Smooth muscle cell (in vitro differentiated cells): ENCODE measurements around the gene HNRNPL. TPM values are rescaled to one million over a fixed set of nuclear protein-coding genes. Genes with fewer than 3 reads are reported as not detected.

ENCODE experiments used
- DNase-seq: peaks from one replicate; lab custom pipeline; 2025; ENCODE audit not compliant: unreplicated experiment; lab: John Stamatoyannopoulos, UW
- H2AFZ ChIP-seq: fragments of 200-600 bp; sonication (generic); 2 replicates; pipeline ENCODE4 v1.6.0; 2016; ENCODE audit warnings: antibody characterized with exemption, low read depth, mild to moderate bottlenecking
- H3F3A ChIP-seq: fragments of 200-600 bp; sonication (generic); 2 replicates; pipeline ENCODE4 v1.6.0; 2017; ENCODE audit warnings: antibody characterized with exemption, low read depth
- H3K27ac ChIP-seq: fragments of 200-600 bp; sonication (generic); 2 replicates; pipeline ENCODE4 v1.5.1; 2016; ENCODE audit warnings: low read depth, mild to moderate bottlenecking
- H3K27me3 ChIP-seq: fragments of 200-600 bp; sonication (generic); 2 replicates; pipeline ENCODE4 v1.6.1; 2016; ENCODE audit warnings: low read depth, mild to moderate bottlenecking
- H3K36me3 ChIP-seq: fragments of 200-600 bp; sonication (generic); 2 replicates; pipeline ENCODE4 v1.5.1; 2016; ENCODE audit warnings: low read depth
- H3K4me1 ChIP-seq: fragments of 200-600 bp; sonication (generic); 2 replicates; pipeline ENCODE4 v1.5.1; 2016; ENCODE audit warnings: low read depth
- H3K4me2 ChIP-seq: fragments of 200-600 bp; sonication (generic); 2 replicates; pipeline ENCODE4 v1.6.0; 2016; ENCODE audit warnings: mild to moderate bottlenecking
- H3K4me3 ChIP-seq: fragments of 200-600 bp; sonication (generic); 2 replicates; pipeline ENCODE4 v1.5.1; 2016; ENCODE audit warnings: mild to moderate bottlenecking
- H3K79me2 ChIP-seq: fragments of 200-600 bp; sonication (generic); 2 replicates; pipeline ENCODE4 v1.6.0; 2016; ENCODE audit warnings: low read depth, mild to moderate bottlenecking
- H3K9ac ChIP-seq: fragments of 200-600 bp; sonication (generic); 2 replicates; pipeline ENCODE4 v1.6.0; 2016; ENCODE audit warnings: low read depth
- H3K9me3 ChIP-seq: fragments of 200-600 bp; sonication (generic); replicated peaks from 2 replicates; pipeline ENCODE4 v1.5.1; 2016; ENCODE audit warnings: low read depth
- H4K20me1 ChIP-seq: fragments of 200-600 bp; sonication (generic); 2 replicates; pipeline ENCODE4 v1.6.0; 2016; ENCODE audit warnings: low read depth
- WGBS: methylation state at CpG from one replicate; pipeline ENCODE4 v1.1.7; 2016; ENCODE audit warnings: low lambda C conversion rate; 5-methylcytosine and 5-hydroxymethylcytosine counted together
- polyA plus RNA-seq: library from polyadenylated mRNA; unstranded; fragments of >200 nt; fragmentation: Nextera tagmentation; extraction: Ambion mirVana; gene quantifications from 2 replicates; pipeline ENCODE4 v1.2.1, GENCODE V29; 2016
- total RNA-seq: library from RNA; depleted of rRNA; stranded (reverse); fragments of >200 nt; gene quantifications from 2 replicates; pipeline ENCODE4 v1.2.3, GENCODE V29; 2014
- TF ChIP-seq, protein P1 (sequence below): fragments of 200-600 bp; sonication (generic); IDR thresholded peaks from 2 replicates; pipeline ENCODE4 v1.5.1; 2017; ENCODE audit warnings: borderline replicate concordance, mild to moderate bottlenecking, antibody characterized with exemption; ENCODE audit not compliant: insufficient read depth, poor library complexity, severe bottlenecking

Gene HNRNPL
- total and polyA plus RNA-seq, 2 experiments from 2014 or later = 158 to 174 TPM

DNA sequence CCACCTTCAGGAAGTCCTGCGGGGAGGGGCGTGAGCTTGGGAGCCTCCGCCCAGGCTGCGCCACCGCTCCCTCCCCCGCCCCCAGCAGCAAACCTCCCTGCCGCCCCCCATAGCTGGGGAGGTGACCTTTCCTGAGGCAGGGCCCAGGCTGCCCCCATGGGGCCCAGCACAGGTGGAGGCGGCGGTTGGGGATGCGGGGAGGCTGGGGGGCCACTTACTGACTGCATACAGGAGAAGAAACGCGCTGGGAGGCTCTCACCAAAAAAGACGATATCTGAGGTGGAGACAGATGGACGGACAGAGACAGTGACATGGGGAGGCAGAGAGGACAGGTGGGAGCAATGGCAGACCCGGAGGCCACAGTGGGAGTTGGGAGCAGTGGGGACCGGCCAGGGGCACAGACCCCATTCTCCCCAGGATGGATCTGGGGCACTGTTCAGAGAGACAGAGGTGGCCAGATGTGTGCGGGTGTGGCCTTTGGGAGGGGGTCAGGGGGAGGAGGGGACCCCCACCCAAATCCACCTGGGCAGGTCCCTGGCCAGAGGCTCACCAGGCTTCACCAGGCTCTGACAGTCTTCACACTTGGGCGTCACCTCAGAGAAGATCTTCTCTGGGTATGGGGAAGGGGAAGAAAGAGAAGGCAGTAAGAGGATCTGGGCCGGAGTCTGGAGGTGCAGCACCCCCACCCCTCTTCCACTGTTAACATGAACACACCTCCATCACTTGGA is 31.3 kb upstream of the HNRNPL start:
- Histone ChIP-seq H3K36me3 (no peaks in the 10 kb centered on the region), H3K27me3 (no peaks in the 10 kb centered on the region), H3K9me3 (no peaks in the 10 kb centered on the region), H3K4me3 (no peak overlapping the region), H3K27ac (no peak overlapping the region), H4K20me1 (no peaks in the 10 kb centered on the region), H3K79me2 (no peaks in the 10 kb centered on the region), H3F3A (no peaks in the 10 kb centered on the region), H2AFZ (no peak overlapping the region), H3K9ac (no peak overlapping the region), H3K4me2 (no peak overlapping the region), H3K4me1 (no peaks in the 10 kb centered on the region)
- TF ChIP-seq, protein P1, sequence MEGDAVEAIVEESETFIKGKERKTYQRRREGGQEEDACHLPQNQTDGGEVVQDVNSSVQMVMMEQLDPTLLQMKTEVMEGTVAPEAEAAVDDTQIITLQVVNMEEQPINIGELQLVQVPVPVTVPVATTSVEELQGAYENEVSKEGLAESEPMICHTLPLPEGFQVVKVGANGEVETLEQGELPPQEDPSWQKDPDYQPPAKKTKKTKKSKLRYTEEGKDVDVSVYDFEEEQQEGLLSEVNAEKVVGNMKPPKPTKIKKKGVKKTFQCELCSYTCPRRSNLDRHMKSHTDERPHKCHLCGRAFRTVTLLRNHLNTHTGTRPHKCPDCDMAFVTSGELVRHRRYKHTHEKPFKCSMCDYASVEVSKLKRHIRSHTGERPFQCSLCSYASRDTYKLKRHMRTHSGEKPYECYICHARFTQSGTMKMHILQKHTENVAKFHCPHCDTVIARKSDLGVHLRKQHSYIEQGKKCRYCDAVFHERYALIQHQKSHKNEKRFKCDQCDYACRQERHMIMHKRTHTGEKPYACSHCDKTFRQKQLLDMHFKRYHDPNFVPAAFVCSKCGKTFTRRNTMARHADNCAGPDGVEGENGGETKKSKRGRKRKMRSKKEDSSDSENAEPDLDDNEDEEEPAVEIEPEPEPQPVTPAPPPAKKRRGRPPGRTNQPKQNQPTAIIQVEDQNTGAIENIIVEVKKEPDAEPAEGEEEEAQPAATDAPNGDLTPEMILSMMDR = no peak
- DNase-seq = no peak
- WGBS = 95% methylated on average over 14 of the region's 19 CpGs

DNA sequence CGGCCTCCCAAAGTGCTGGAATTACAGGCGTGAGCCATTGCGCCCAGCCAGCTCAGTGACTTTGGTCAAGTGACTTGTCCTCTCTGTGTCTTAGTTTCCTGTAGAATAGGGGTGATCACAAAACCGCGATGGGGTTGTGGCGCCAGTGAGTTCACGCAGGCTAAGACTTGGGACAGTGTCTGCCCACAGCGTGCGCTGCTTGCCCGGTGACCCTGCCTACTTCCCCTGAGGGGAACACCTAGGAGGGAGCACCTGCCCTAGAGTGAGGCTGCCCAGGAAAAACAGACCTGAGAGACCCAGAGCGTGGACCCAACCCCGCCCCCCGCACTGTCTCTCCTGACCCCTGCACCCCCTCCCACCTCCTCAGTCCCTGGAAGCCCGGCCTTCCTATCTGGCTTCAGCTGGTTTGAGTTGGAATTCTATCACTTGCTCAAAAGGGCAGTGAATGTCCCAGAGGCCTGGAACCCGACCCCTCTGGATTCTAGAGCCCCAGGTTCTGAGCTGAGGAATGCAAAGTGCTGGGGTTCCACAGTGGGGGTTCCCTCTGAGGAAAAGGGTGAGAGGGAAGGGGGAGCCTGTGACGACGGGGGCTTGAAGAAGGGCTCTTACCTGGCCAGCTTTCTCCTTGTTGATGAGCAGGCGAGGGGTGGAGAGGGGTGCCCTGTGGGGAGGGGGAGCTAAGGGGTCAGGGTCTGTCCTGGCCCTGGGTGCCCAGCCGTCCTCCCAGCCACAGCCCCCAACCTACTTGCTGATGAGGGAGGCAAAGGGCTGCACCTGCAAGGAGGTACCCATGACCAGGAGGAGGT is 30.5 kb upstream of the HNRNPL start:
- Histone ChIP-seq H4K20me1 (no peaks in the 10 kb centered on the region), H2AFZ (no peak overlapping the region), H3K79me2 (no peaks in the 10 kb centered on the region), H3K9ac (no peak overlapping the region), H3K36me3 (no peaks in the 10 kb centered on the region), H3F3A (no peaks in the 10 kb centered on the region), H3K27ac (no peak overlapping the region), H3K4me3 (no peak overlapping the region), H3K4me2 (no peak overlapping the region), H3K4me1 (no peaks in the 10 kb centered on the region), H3K27me3 (no peaks in the 10 kb centered on the region), H3K9me3 (no peaks in the 10 kb centered on the region)
- DNase-seq = no peak
- TF ChIP-seq, protein P1 = no peak
- WGBS = 94% methylated on average over 16 of the region's 19 CpGs

DNA sequence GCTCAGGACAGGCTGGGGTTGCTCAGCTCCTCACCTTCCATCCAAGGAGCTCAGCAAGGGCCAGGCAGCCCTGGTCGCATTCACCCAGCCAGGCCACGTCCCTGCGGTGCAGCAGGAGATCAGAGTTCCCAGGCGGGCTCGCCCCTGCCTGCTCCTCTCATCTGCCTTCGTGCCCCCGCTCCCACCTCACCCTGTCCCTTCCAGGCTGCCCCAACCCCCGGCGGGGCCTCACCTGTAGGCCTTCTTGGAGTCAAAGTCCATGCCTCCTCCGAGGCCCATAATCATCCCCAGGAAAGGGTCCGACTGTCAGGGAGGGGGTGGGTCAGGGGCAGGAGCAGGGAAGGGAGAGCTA is 29.6 kb upstream of the HNRNPL start:
- Histone ChIP-seq H3K27me3 (no peaks in the 10 kb centered on the region), H3F3A (no peaks in the 10 kb centered on the region), H3K36me3 (no peaks in the 10 kb centered on the region), H3K4me3 (no peak overlapping the region), H4K20me1 (no peaks in the 10 kb centered on the region), H3K4me2 (no peak overlapping the region), H3K4me1 (no peaks in the 10 kb centered on the region), H3K79me2 (no peaks in the 10 kb centered on the region), H2AFZ (no peak overlapping the region), H3K27ac (no peak overlapping the region), H3K9ac (no peak overlapping the region), H3K9me3 (no peaks in the 10 kb centered on the region)
- 94% methylated on average over 5 of the region's 11 CpGs for WGBS
- TF ChIP-seq, protein P1 = no peak
- DNase-seq = no peak
